Neural cell (in vitro differentiated cells): ENCODE data around the gene PFKFB1.

Source experiments
- CTCF ChIP-seq: fragments of 450-650 bp; IDR thresholded peaks from 2 replicates; pipeline ENCODE4 v1.5.1; 2014; ENCODE audit warnings: antibody characterized with exemption, mild to moderate bottlenecking, moderate library complexity; ENCODE audit not compliant: poor library complexity, severe bottlenecking
- RAD21 ChIP-seq: fragments of 450-650 bp; conservative IDR thresholded peaks from 2 replicates; pipeline ENCODE4 v1.6.1; 2014; ENCODE audit warnings: antibody characterized with exemption, mild to moderate bottlenecking, moderate library complexity

GRCh38 chrX:55026143-55026542 is 32.2 kb upstream of the PFKFB1 start:
- no peak for TF ChIP-seq CTCF
- TF ChIP-seq RAD21: no peak
